Measurements from ENCODE around the gene GRAMD1A. TPM values are rescaled to one million over a fixed set of nuclear protein-coding genes. Genes with fewer than 3 reads are reported as not detected.
"Not testable (repeated sequence)": the region's sequence is repeated elsewhere in the genome, so short reads cannot be mapped to it uniquely, and the experiment has no call there.

The GRAMD1A gene
- total RNA-seq, 2 experiments from 2014 or later: 221 to 229 TPM

- ATAC-seq (ENCODE audit: poor library complexity) (no peak), DNase-seq (no peak)
- Histone ChIP-seq H3K27me3 (ENCODE audit: control insufficient read depth in 1 of 2, insufficient read depth in 2 of 2, low read length in 2 of 2) (no peaks in the 10 kb centered on the region), H3K36me3 (ENCODE audit: insufficient read depth, low read length) (no peaks in the 10 kb centered on the region), H3K4me1 (ENCODE audit: insufficient read depth, low read length) (peaks cover 16% of the 10 kb centered on the region), H3K27ac (ENCODE audit: low read depth in 1 of 2, low read length in 2 of 2) (no peak overlapping the region), H3K9me3 (ENCODE audit: control insufficient read depth in 1 of 2, insufficient read depth in 1 of 2, low read length in 2 of 2) (no peaks in the 10 kb centered on the region), H3K4me3 (ENCODE audit: low read length) (no peak overlapping the region)
- Mint-ChIP-seq H3K9me3 (no peaks in the 10 kb centered on the region), H3K27me3 (peaks cover 12% of the 10 kb centered on the region), H3K27ac (no peak overlapping the region), H3K4me1 (ENCODE audit: low read depth) (peaks cover 21% of the 10 kb centered on the region), H3K4me3 (no peak overlapping the region), H3K36me3 (ENCODE audit: low read depth) (no peaks in the 10 kb centered on the region)
- ChIA-PET CTCF (no interaction called here), POLR2A (no interaction called here)
- intact Hi-C loops (cut with DNase I, micrococcal nuclease): no loop called here
- no peak for TF ChIP-seq CTCF (IDR thresholded peaks at IDR 0.05)
Observed at GRCh38 chr19:35048911-35049411, 48.8 kb downstream of the GRAMD1A start.

DNA sequence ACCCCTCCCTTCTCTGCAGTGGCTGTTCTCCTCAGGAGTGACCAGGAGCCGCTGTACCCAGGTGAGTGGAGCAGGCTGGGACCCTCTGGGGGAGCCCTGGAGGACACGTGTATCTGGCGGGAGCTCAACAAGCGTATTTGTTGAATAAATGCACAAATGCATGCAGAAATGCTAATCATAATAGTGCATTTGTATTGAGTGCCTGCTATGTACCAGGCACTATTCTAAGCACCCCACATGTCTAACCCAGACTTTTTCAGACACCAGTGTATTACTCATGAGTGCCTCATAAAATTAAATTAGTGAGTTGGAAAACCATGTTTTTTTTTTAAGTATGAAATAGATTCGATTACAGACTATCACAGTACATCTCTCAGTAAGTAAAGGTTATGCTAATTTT, 49.3 kb downstream of the GRAMD1A start:
- no peaks in the 10 kb centered on the region for H3K27me3 ChIP-seq (ENCODE audit: control insufficient read depth in 1 of 2, insufficient read depth in 2 of 2, low read length in 2 of 2)
- no peaks in the 10 kb centered on the region for H3K36me3 ChIP-seq (ENCODE audit: insufficient read depth, low read length)
- Mint-ChIP-seq H3K4me3 (no peak overlapping the region), H3K27ac (no peak overlapping the region), H3K27me3 (peaks cover 7% of the 10 kb centered on the region), H3K4me1 (ENCODE audit: low read depth) (peaks cover 16% of the 10 kb centered on the region), H3K9me3 (no peaks in the 10 kb centered on the region), H3K36me3 (ENCODE audit: low read depth) (no peaks in the 10 kb centered on the region)
- DNase-seq: no peak
- H3K27ac ChIP-seq (ENCODE audit: low read depth in 1 of 2, low read length in 2 of 2): no peak overlapping the region
- intact Hi-C loops (cut with DNase I, micrococcal nuclease): no loop called here
- no peak for TF ChIP-seq CTCF (IDR thresholded peaks at IDR 0.05)
- H3K4me3 ChIP-seq (ENCODE audit: low read length): no peak overlapping the region
- CTCF ChIA-PET: no interaction called here
- no peaks in the 10 kb centered on the region for H3K9me3 ChIP-seq (ENCODE audit: control insufficient read depth in 1 of 2, insufficient read depth in 1 of 2, low read length in 2 of 2)
- POLR2A ChIA-PET: interaction anchor here (0.5 kb wide), 1 partner anchor 314 kb away, joined by 3 read pairs; no protein-coding TSS in a partner anchor
- no peak for ATAC-seq (ENCODE audit: poor library complexity)
- peaks cover 11% of the 10 kb centered on the region for H3K4me1 ChIP-seq (ENCODE audit: insufficient read depth, low read length)

GRCh38 chr19:35050662-35051061, 50.5 kb downstream of the GRAMD1A start:
- H3K27ac ChIP-seq (ENCODE audit: low read depth in 1 of 2, low read length in 2 of 2); H3K9me3 Mint-ChIP-seq; DNase-seq; ATAC-seq (ENCODE audit: poor library complexity); H3K4me3 ChIP-seq (ENCODE audit: low read length); H3K9me3 ChIP-seq (ENCODE audit: control insufficient read depth in 1 of 2, insufficient read depth in 1 of 2, low read length in 2 of 2); H3K27ac Mint-ChIP-seq; H3K36me3 Mint-ChIP-seq (ENCODE audit: low read depth); H3K36me3 ChIP-seq (ENCODE audit: insufficient read depth, low read length); H3K4me1 ChIP-seq (ENCODE audit: insufficient read depth, low read length); H3K4me3 Mint-ChIP-seq; H3K27me3 Mint-ChIP-seq; H3K4me1 Mint-ChIP-seq (ENCODE audit: low read depth); intact Hi-C loops (cut with DNase I, micrococcal nuclease); H3K27me3 ChIP-seq (ENCODE audit: control insufficient read depth in 1 of 2, insufficient read depth in 2 of 2, low read length in 2 of 2); CTCF ChIA-PET; POLR2A ChIA-PET: not testable (repeated sequence)

GRCh38 chr19:35051268-35051667, 51.1 kb downstream of the GRAMD1A start:
- intact Hi-C loops (cut with DNase I, micrococcal nuclease); H3K27me3 Mint-ChIP-seq: not testable (repeated sequence)

More at GRCh38 chr19:35051268-35051667, 51.1 kb downstream of the GRAMD1A start:
- CTCF ChIA-PET; H3K36me3 Mint-ChIP-seq (ENCODE audit: low read depth); ATAC-seq (ENCODE audit: poor library complexity); H3K9me3 ChIP-seq (ENCODE audit: control insufficient read depth in 1 of 2, insufficient read depth in 1 of 2, low read length in 2 of 2); H3K4me1 ChIP-seq (ENCODE audit: insufficient read depth, low read length); H3K9me3 Mint-ChIP-seq; DNase-seq; H3K4me3 ChIP-seq (ENCODE audit: low read length); H3K27me3 ChIP-seq (ENCODE audit: control insufficient read depth in 1 of 2, insufficient read depth in 2 of 2, low read length in 2 of 2); H3K27ac ChIP-seq (ENCODE audit: low read depth in 1 of 2, low read length in 2 of 2); H3K4me1 Mint-ChIP-seq (ENCODE audit: low read depth); H3K27ac Mint-ChIP-seq; H3K4me3 Mint-ChIP-seq; POLR2A ChIA-PET; H3K36me3 ChIP-seq (ENCODE audit: insufficient read depth, low read length): not testable (repeated sequence)

Measured in CD4-positive, alpha-beta T cell (primary cell).